Measurements from ENCODE around the gene ARHGAP1. TPM values are rescaled to one million over a fixed set of nuclear protein-coding genes. Genes with fewer than 3 reads are reported as not detected.

The ARHGAP1 gene
- 36.0 TPM for total RNA-seq

DNA sequence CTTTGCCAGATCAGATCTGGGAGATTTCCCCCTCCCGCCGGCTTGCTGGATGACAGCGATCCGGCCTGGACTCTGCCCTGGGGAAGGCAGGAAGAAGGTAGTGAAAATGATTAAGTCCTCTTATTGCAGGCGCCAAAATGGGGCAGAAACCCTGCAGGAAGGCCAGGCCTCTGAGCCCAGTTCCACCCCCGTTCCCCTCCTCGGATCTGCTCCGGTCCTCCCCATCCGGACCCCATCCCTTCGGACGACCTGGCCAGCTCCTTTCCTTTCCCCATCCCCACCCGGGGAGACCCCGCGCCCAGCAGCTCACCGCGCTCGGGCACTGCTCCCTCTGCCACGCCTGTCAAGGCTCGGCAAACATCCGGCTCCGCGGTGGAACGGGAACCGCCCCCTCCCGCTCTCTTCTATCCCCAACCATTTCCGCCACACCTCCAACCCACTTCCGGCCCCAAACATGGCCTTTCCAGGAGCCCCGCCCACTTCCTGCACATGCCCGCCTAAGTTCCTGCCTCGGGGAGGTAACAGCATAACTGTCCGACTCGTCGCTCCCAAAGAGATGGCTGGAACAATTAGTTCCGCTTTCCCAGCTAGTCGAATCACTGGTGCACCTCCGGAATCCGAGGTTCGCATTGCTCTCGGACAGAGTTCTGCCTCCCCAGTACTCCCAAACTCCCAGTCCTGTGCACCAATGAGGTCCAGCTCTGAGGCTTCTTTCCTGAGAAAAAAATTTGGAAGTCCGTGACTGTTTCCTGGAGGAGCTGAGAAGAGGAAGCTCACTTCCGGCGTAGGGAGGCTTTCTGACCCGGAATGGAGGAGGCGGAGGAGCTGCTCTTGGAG lies at the start of gene ARHGAP1, which contains the start of gene ZNF408:
ARHGAP1 (minus strand) TSS at position 379 of the 837 bp plus-strand sequence. CDS start 4,512 bp downstream, outside the sequence.
ZNF408 (plus strand) TSS at position 791 of the 837 bp plus-strand sequence; CDS start at position 808, 17 bp downstream.

GRCh38 chr11:46719048-46719542 lies 18.7 kb upstream of the ARHGAP1 start, which contains the start of gene F2:
TSS of gene F2 (plus strand) at chr11:46719213. CDS start at chr11:46719236, 23 bp downstream.

Other genes starting within 250 kb of the ARHGAP1 start
- gene AMBRA1, start 106.6 kb downstream of the ARHGAP1 start, total RNA-seq, result 46.8 TPM
- 5.2 TPM for gene HARBI1, start 83.4 kb downstream of the ARHGAP1 start, total RNA-seq
- 77.1 TPM for gene ATG13, start 83.1 kb downstream of the ARHGAP1 start, total RNA-seq
- gene ZNF408, start 412 bp upstream of the ARHGAP1 start, total RNA-seq, result 5.4 TPM
- gene F2, start 18.6 kb upstream of the ARHGAP1 start, total RNA-seq, result 0.35 TPM
- 79.1 TPM for gene CKAP5, start 145.7 kb upstream of the ARHGAP1 start, total RNA-seq
- gene LRP4, start 217.9 kb upstream of the ARHGAP1 start, total RNA-seq, result 25.2 TPM
- 37.1 TPM for gene CSTPP1, start 236.1 kb upstream of the ARHGAP1 start, total RNA-seq

Data from metanephros (tissue), 1 donor.